CD8-positive, alpha-beta memory T cell (primary cell): Measurements from ENCODE around the gene PDK1. TPM values are rescaled to one million over a fixed set of nuclear protein-coding genes. Genes with fewer than 3 reads are reported as not detected.

Experiments used
- CTCF ChIA-PET: fragments of 350-600 bp; sonication (Branson Sonifier 250); formaldehyde crosslinking; loops from one replicate; lab custom pipeline; 2021; ENCODE audit warnings: antibody characterized with exemption; lab: Charles Lee
- POLR2A ChIA-PET: fragments of 350-600 bp; sonication (Branson Sonifier 250); formaldehyde crosslinking; loops from one replicate; lab custom pipeline; 2021; ENCODE audit warnings: antibody characterized with exemption; lab: Charles Lee
- DNase-seq, 5 donors: peaks; one replicate each; pipeline versions ENCODE4 v3.0.0 to v3.0.0-alpha.2; 2020 to 2022; ENCODE audit warnings: mixed read lengths in 1 of 5
- H3K27ac ChIP-seq: one replicate; pipeline ENCODE4 v1.7.0; 2013; ENCODE audit warnings: low read depth, mild to moderate bottlenecking, low read length, moderate library complexity
- H3K27me3 ChIP-seq: 2 replicates; pipeline ENCODE4 v1.7.0; 2013; ENCODE audit warnings: low read length, mild to moderate bottlenecking; ENCODE audit not compliant: insufficient read depth, poor library complexity, severe bottlenecking
- H3K36me3 ChIP-seq: 2 replicates; pipeline ENCODE4 v1.7.0; 2013; ENCODE audit warnings: mild to moderate bottlenecking, low read length, moderate library complexity; ENCODE audit not compliant: insufficient read depth
- H3K4me1 ChIP-seq: 2 replicates; pipeline ENCODE4 v1.7.0; 2013; ENCODE audit warnings: mild to moderate bottlenecking, low read length, moderate library complexity; ENCODE audit not compliant: insufficient read depth
- H3K4me3 ChIP-seq: 2 replicates; pipeline ENCODE4 v1.7.0; 2013; ENCODE audit warnings: mild to moderate bottlenecking, low read length
- H3K9me3 ChIP-seq: 2 replicates; pipeline ENCODE4 v1.7.0; 2013; ENCODE audit warnings: mild to moderate bottlenecking, low read length
- H3K27ac Mint-ChIP-seq, 8 donors: one replicate each; pipeline ENCODE4 v1.8.0; 2020 to 2021; ENCODE audit warnings: mixed read lengths in 8 of 8, mild to moderate bottlenecking in 6 of 8, inconsistent platforms in 3 of 8, moderate library complexity in 3 of 8
- H3K27me3 Mint-ChIP-seq, 2 donors: one replicate each; pipeline ENCODE4 v1.8.0; 2020 to 2021; ENCODE audit warnings: mixed read lengths in 2 of 2, mild to moderate bottlenecking in 1 of 2, moderate library complexity in 1 of 2
- H3K36me3 Mint-ChIP-seq, 3 donors: one replicate each; pipeline ENCODE4 v1.8.0; 2020 to 2021; ENCODE audit warnings: mixed read lengths in 3 of 3, inconsistent platforms in 1 of 3, mild to moderate bottlenecking in 1 of 3
- H3K4me1 Mint-ChIP-seq, 3 donors: one replicate each; pipeline ENCODE4 v1.8.0; 2020 to 2021; ENCODE audit warnings: mixed read lengths in 3 of 3, inconsistent platforms in 1 of 3, mild to moderate bottlenecking in 1 of 3
- H3K4me3 Mint-ChIP-seq, 7 donors: one replicate each; pipeline ENCODE4 v1.8.0; 2020 to 2021; ENCODE audit warnings: mixed read lengths in 7 of 7, mild to moderate bottlenecking in 6 of 7, moderate library complexity in 4 of 7, inconsistent platforms in 2 of 7
- H3K9me3 Mint-ChIP-seq, 5 donors: one replicate each; pipeline ENCODE4 v1.8.0; 2020 to 2022; ENCODE audit warnings: mixed read lengths in 5 of 5, mild to moderate bottlenecking in 3 of 5, moderate library complexity in 2 of 5, inconsistent platforms in 1 of 5
- polyA plus RNA-seq: library from polyadenylated mRNA; unstranded; fragments of 300-500 nt; fragmentation: Illumina TruSeq; gene quantifications from one replicate; pipeline ENCODE4 v1.2.3, GENCODE V29; 2021
- total RNA-seq, 2 experiments: library from RNA; stranded (reverse); gene quantifications; one replicate each; pipeline ENCODE4 v1.2.3, GENCODE V29; 2021

Gene PDK1
- total and polyA plus RNA-seq, 3 experiments from 2014 or later = 12.6 to 15.5 (median 15.5) TPM

- peak in 1 of 5 donors; percentile 8 for DNase-seq
- Mint-ChIP-seq H3K27ac (peak overlapping the region in 4 of 8 donors; percentile 12 to 90 (median 48)), H3K4me1 (peaks cover 32 to 49% (median 47%) of the 10 kb centered on the region in 3 donors), H3K4me3 (peak overlapping the region; percentile 21 to 98 (median 96)), H3K36me3 (peaks cover 0 to 10% (median 0%) of the 10 kb centered on the region in 3 donors), H3K27me3 (no peaks in the 10 kb centered on the region), H3K9me3 (no peaks in the 10 kb centered on the region)
- Histone ChIP-seq H3K9me3 (no peaks in the 10 kb centered on the region), H3K4me1 (peaks cover 55% of the 10 kb centered on the region), H3K36me3 (no peaks in the 10 kb centered on the region), H3K4me3 (peak overlapping the region; percentile 75), H3K27ac (peak overlapping the region; percentile 45), H3K27me3 (no peaks in the 10 kb centered on the region)
- ChIA-PET CTCF (interaction anchor here (1.0 kb wide), 1 partner anchor 93 kb away, joined by 3 read pairs; no protein-coding TSS in a partner anchor), POLR2A (interaction anchor here (0.5 kb wide), 1 partner anchor 127 kb away, joined by 4 read pairs; no protein-coding TSS in a partner anchor)
Measured at GRCh38 chr2:172554352-172555271, 1.3 kb upstream of the PDK1 start.

- H3K27me3 ChIP-seq = no peaks in the 10 kb centered on the region
- POLR2A ChIA-PET = no interaction called here
- H3K4me1 ChIP-seq = peaks cover 49% of the 10 kb centered on the region
- H3K4me3 ChIP-seq = peak overlapping the region; percentile 75
- peak overlapping the region; percentile 59 to 97 (median 92) for H3K27ac Mint-ChIP-seq
- CTCF ChIA-PET = interaction anchor here (1.0 kb wide), 1 partner anchor 93 kb away, joined by 3 read pairs; no protein-coding TSS in a partner anchor
- peaks cover 26 to 43% (median 41%) of the 10 kb centered on the region in 3 donors for H3K4me1 Mint-ChIP-seq
- H3K27ac ChIP-seq = peak overlapping the region; percentile 45
- no peaks in the 10 kb centered on the region for H3K9me3 ChIP-seq
- no peaks in the 10 kb centered on the region for H3K36me3 ChIP-seq
- peaks cover 0 to 10% (median 0%) of the 10 kb centered on the region in 3 donors for H3K36me3 Mint-ChIP-seq
- no peaks in the 10 kb centered on the region for H3K27me3 Mint-ChIP-seq
- no peak for DNase-seq
- peak overlapping the region; percentile 88 to 98 (median 96) for H3K4me3 Mint-ChIP-seq
- H3K9me3 Mint-ChIP-seq = no peaks in the 10 kb centered on the region
Measured at GRCh38 chr2:172555272-172555521, 693 bp upstream of the PDK1 start.

GRCh38 chr2:172556284-172557033 is 569 bp downstream of the PDK1 start:
- H3K27me3 Mint-ChIP-seq = no peaks in the 10 kb centered on the region
- Histone ChIP-seq H3K27me3 (no peaks in the 10 kb centered on the region), H3K4me1 (peaks cover 42% of the 10 kb centered on the region), H3K36me3 (no peaks in the 10 kb centered on the region), H3K4me3 (peak overlapping the region; percentile 88), H3K27ac (peak overlapping the region; percentile 81), H3K9me3 (no peaks in the 10 kb centered on the region)
- peak; percentile 52 to 77 (median 56) for DNase-seq
- no peaks in the 10 kb centered on the region for H3K9me3 Mint-ChIP-seq
- peak overlapping the region; percentile 64 to 94 (median 90) for H3K27ac Mint-ChIP-seq
- CTCF ChIA-PET = interaction anchor here (0.9 kb wide), 1 partner anchor 95 kb away, joined by 4 read pairs; no protein-coding TSS in a partner anchor
- H3K36me3 Mint-ChIP-seq = peaks cover 0 to 17% (median under 1%) of the 10 kb centered on the region in 3 donors
- H3K4me1 Mint-ChIP-seq = peaks cover 21 to 37% (median 31%) of the 10 kb centered on the region in 3 donors
- POLR2A ChIA-PET = no interaction called here
- peak overlapping the region; percentile 91 to 98 (median 92) for H3K4me3 Mint-ChIP-seq

GRCh38 chr2:172558372-172558771 is 2.5 kb downstream of the PDK1 start:
- H3K4me3 Mint-ChIP-seq = peak overlapping the region in 5 of 7 donors; percentile 5 to 98 (median 44)
- no peaks in the 10 kb centered on the region for H3K9me3 Mint-ChIP-seq
- peaks cover 13% of the 10 kb centered on the region for H3K36me3 ChIP-seq
- no peaks in the 10 kb centered on the region for H3K27me3 Mint-ChIP-seq
- ChIA-PET POLR2A (no interaction called here), CTCF (no interaction called here)
- H3K27ac ChIP-seq = no peak overlapping the region
- peaks cover 39% of the 10 kb centered on the region for H3K4me1 ChIP-seq
- H3K36me3 Mint-ChIP-seq = peaks cover 0 to 33% (median 2%) of the 10 kb centered on the region in 3 donors
- no peak for DNase-seq
- H3K4me3 ChIP-seq = no peak overlapping the region
- H3K27ac Mint-ChIP-seq = no peak overlapping the region
- H3K4me1 Mint-ChIP-seq = peaks cover 21 to 38% (median 30%) of the 10 kb centered on the region in 3 donors
- no peaks in the 10 kb centered on the region for H3K27me3 ChIP-seq
- H3K9me3 ChIP-seq = no peaks in the 10 kb centered on the region

GRCh38 chr2:172560721-172561120 is 4.8 kb downstream of the PDK1 start:
- peaks cover 26% of the 10 kb centered on the region for H3K4me1 ChIP-seq
- no peaks in the 10 kb centered on the region for H3K27me3 Mint-ChIP-seq
- no peak overlapping the region for H3K4me3 ChIP-seq
- H3K4me3 Mint-ChIP-seq = no peak overlapping the region
- no peaks in the 10 kb centered on the region for H3K9me3 ChIP-seq
- DNase-seq = no peak
- peaks cover 16% of the 10 kb centered on the region for H3K36me3 ChIP-seq
- CTCF ChIA-PET = no interaction called here
- H3K4me1 Mint-ChIP-seq = peaks cover 14 to 30% (median 20%) of the 10 kb centered on the region in 3 donors
- H3K27me3 ChIP-seq = no peaks in the 10 kb centered on the region
- POLR2A ChIA-PET = no interaction called here
- H3K27ac ChIP-seq = no peak overlapping the region
- H3K27ac Mint-ChIP-seq = no peak overlapping the region
- peaks cover 0 to 50% (median 10%) of the 10 kb centered on the region in 3 donors for H3K36me3 Mint-ChIP-seq
- no peaks in the 10 kb centered on the region for H3K9me3 Mint-ChIP-seq

GRCh38 chr2:172561270-172561669 is 5.4 kb downstream of the PDK1 start:
- no peak overlapping the region for H3K27ac Mint-ChIP-seq
- POLR2A ChIA-PET = no interaction called here
- H3K36me3 Mint-ChIP-seq = peaks cover 0 to 53% (median 13%) of the 10 kb centered on the region in 3 donors
- H3K27ac ChIP-seq = no peak overlapping the region
- no peak overlapping the region for H3K4me3 Mint-ChIP-seq
- peaks cover 14 to 30% (median 20%) of the 10 kb centered on the region in 3 donors for H3K4me1 Mint-ChIP-seq
- peaks cover 26% of the 10 kb centered on the region for H3K4me1 ChIP-seq
- no peaks in the 10 kb centered on the region for H3K27me3 ChIP-seq
- no peaks in the 10 kb centered on the region for H3K27me3 Mint-ChIP-seq
- CTCF ChIA-PET = no interaction called here
- no peak overlapping the region for H3K4me3 ChIP-seq
- no peak for DNase-seq
- no peaks in the 10 kb centered on the region for H3K9me3 ChIP-seq
- H3K36me3 ChIP-seq = peaks cover 21% of the 10 kb centered on the region
- no peaks in the 10 kb centered on the region for H3K9me3 Mint-ChIP-seq

GRCh38 chr2:172562298-172562697 is 6.4 kb downstream of the PDK1 start:
- no peak overlapping the region for H3K27ac Mint-ChIP-seq
- DNase-seq = no peak
- H3K36me3 Mint-ChIP-seq = peaks cover 0 to 59% (median 16%) of the 10 kb centered on the region in 3 donors
- peaks cover 5 to 21% (median 11%) of the 10 kb centered on the region in 3 donors for H3K4me1 Mint-ChIP-seq
- H3K9me3 ChIP-seq = no peaks in the 10 kb centered on the region
- no peak overlapping the region for H3K27ac ChIP-seq
- H3K4me3 ChIP-seq = no peak overlapping the region
- H3K4me3 Mint-ChIP-seq = no peak overlapping the region
- no peaks in the 10 kb centered on the region for H3K27me3 ChIP-seq
- ChIA-PET CTCF (no interaction called here), POLR2A (no interaction called here)
- H3K27me3 Mint-ChIP-seq = no peaks in the 10 kb centered on the region
- H3K36me3 ChIP-seq = peaks cover 21% of the 10 kb centered on the region
- peaks cover 19% of the 10 kb centered on the region for H3K4me1 ChIP-seq
- no peaks in the 10 kb centered on the region for H3K9me3 Mint-ChIP-seq
